GM18867 (cell line): Measurements from ENCODE around the gene PPM1D.
"Not testable (repeated sequence)": the region's sequence is repeated elsewhere in the genome, so short reads cannot be mapped to it uniquely, and the experiment has no call there.

Experiments used
- ATAC-seq: cut with Tn5 transposase; IDR thresholded peaks from one replicate; pipeline ENCODE4 v1.9.1; 2021; ENCODE audit warnings: mild to moderate bottlenecking, moderate library complexity; ENCODE audit not compliant: unreplicated experiment

PPM1D gene

GRCh38 chr17:60599620-60600489, at the start of gene PPM1D:
Gene PPM1D (plus strand): TSS chr17:60600193. CDS start chr17:60600415, 222 bp downstream.
- peak; percentile 90 for ATAC-seq

- ATAC-seq = not testable (repeated sequence)
Observed at GRCh38 chr17:60552255-60552654, 47.7 kb upstream of the PPM1D start.

GRCh38 chr17:60554377-60554788, 45.6 kb upstream of the PPM1D start:
- no peak for ATAC-seq

- ATAC-seq = no peak
Observed at GRCh38 chr17:60555786-60556185, 44.2 kb upstream of the PPM1D start.

- ATAC-seq = no peak
Observed at GRCh38 chr17:60557805-60558204, 42.2 kb upstream of the PPM1D start.

GRCh38 chr17:60559659-60559994, 40.4 kb upstream of the PPM1D start:
- no peak for ATAC-seq

GRCh38 chr17:60559995-60560859, 39.8 kb upstream of the PPM1D start:
- ATAC-seq = no peak

- no peak for ATAC-seq
Observed at GRCh38 chr17:60560860-60561257, 39.1 kb upstream of the PPM1D start.

- no peak for ATAC-seq
Observed at GRCh38 chr17:60562421-60562820, 37.6 kb upstream of the PPM1D start.

- no peak for ATAC-seq
Observed at GRCh38 chr17:60563743-60564142, 36.2 kb upstream of the PPM1D start.

GRCh38 chr17:60565233-60565632, 34.8 kb upstream of the PPM1D start:
- no peak for ATAC-seq

GRCh38 chr17:60573236-60574051, 26.5 kb upstream of the PPM1D start:
- no peak for ATAC-seq

- no peak for ATAC-seq
Observed at GRCh38 chr17:60577147-60577915, 22.7 kb upstream of the PPM1D start.

- no peak for ATAC-seq
Observed at GRCh38 chr17:60579090-60579489, 20.9 kb upstream of the PPM1D start.

- ATAC-seq = no peak
Observed at GRCh38 chr17:60579551-60579950, 20.4 kb upstream of the PPM1D start.

GRCh38 chr17:60583008-60583407, 17.0 kb upstream of the PPM1D start:
- ATAC-seq = no peak

- no peak for ATAC-seq
Observed at GRCh38 chr17:60585887-60586286, 14.1 kb upstream of the PPM1D start.

GRCh38 chr17:60586288-60586974, 13.6 kb upstream of the PPM1D start:
- ATAC-seq = no peak

- no peak for ATAC-seq
Observed at GRCh38 chr17:60590070-60590469, 9.9 kb upstream of the PPM1D start.

GRCh38 chr17:60592750-60593149, 7.2 kb upstream of the PPM1D start:
- ATAC-seq = no peak
